Measurements from ENCODE around the gene DNAH11.
A peak's percentile ranks its signal among the peaks of the same experiment; 100 is the strongest.

DNAH11 gene

DNA sequence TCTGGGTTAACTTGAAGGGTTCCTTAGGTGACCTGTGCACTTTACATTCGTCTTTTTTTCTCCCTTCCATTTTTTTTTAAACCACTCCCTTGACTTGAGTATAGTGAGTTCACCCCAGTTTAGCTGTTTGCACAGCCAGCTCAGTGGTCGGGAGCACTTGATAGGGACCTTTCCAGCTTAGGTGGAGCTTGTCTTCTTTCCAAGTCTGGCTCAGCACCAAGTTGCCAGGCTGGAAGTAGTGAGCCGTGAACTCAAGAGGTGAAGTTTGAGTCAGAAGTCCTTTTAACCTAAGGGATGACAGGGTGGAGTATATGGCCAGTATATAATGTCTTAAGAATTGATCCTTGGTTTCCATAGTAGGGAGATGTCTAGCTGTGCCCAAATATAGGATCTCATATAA lies 7.2 kb downstream of the DNAH11 start:
- DNase-seq, result no peak

DNA sequence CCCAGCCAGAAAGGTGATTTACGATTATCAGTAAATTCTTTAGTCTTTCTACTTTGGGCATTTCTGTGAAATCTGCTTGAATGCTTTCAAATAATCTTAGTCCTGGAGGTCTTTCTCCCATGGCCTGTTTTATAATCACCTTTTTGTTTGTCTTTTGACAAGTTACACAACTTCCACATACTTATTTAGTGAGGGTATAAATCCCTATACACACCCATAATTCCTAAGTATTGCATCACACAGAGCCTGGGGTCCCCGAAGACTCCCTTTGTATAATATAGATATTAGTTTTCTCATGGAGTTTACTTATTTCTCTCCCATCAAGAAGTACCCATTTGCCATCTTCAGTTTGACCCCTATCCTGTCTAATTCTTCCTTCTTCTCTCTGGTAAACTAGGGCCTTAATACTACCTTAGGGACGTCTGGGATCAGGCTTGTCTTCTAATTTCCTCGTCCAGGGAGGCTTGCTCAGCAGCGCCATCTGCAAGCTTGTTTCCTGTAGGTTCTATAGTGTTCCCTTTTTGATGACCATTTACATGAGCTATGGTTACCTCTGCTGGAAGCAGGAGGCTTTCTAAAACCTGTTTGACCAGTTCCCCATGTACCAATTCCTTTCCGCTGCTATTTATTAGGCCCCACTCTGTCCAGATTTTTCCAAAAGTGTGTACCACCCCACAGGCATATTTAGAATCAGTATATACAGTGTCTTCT lies 8.1 kb downstream of the DNAH11 start:
- no peak for DNase-seq

DNA sequence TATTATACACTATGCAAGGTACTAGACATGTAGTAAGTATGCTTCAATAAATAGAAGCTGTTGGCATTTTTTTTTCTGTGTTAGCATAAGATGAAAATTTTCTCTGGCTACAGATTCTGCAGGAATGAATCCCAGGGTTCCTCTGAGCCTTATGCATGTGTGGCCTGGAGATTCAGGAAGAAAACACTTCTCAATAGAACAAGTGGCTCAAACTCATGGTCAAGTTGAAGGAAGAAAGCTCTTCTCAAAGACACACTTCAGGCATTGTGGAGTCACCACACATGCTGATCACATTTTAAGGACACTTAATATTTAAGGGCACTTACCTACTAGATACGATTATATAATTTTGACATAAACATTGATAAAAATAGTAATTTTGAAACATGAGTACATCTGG lies 19.5 kb downstream of the DNAH11 start:
- no peak for DNase-seq

DNA sequence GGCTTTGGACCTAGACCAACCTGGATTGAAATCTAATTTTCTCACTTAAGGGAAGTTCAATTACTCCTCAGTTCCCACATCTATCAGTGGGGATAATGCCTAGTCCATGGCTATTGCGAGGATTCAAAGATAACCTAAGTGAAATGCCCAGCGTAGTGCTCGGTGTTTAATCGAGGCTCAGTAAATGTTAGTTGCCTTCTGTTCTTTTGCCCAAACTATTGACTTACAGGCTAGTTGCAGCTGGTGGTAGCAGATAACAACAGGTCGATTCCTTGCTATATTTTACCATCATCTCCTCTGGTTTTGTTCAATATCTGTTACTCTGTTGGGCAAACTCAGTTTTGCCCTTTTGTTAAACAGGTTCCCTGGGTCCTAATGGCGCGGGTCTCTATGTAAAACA lies 22.8 kb downstream of the DNAH11 start:
- no peak for DNase-seq

DNA sequence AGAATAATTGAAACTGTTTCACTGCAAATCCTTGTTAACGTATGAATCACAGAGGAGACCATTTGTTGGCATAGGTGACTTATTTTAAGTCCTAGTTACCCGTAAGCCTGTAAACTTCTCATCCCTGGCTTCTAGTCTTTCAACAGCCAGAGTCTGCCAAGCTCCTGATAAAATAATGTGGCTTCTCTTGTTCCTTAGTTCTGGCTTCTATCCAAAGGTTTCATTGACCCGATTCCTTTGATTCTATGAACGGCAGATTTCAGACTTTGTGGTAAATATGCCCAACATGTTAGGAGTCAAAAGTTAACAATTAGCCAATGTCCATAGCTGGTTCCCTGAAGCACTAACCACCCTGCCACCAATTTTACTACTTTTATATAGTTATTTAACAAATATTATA lies 23.3 kb downstream of the DNAH11 start:
- DNase-seq, result no peak

DNA sequence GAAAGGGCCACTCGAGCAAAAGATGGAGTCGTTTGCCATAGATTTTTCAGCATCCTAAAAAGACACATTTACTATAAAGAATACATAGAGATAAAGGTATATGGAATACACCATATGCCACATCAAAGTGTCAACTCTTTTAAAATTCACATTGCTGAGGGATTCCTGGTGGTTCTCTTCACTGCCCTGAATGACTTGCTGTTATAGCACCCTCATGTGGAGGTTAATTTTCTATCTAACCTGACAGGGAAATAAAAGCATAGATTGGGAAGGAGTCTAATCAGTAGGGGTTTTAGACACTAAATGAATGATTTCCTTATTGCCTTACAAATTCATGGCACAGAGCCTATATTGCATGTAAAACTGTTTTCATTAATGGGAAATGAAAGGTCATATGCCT lies 25.9 kb downstream of the DNAH11 start:
- DNase-seq, result peak; percentile 20

DNA sequence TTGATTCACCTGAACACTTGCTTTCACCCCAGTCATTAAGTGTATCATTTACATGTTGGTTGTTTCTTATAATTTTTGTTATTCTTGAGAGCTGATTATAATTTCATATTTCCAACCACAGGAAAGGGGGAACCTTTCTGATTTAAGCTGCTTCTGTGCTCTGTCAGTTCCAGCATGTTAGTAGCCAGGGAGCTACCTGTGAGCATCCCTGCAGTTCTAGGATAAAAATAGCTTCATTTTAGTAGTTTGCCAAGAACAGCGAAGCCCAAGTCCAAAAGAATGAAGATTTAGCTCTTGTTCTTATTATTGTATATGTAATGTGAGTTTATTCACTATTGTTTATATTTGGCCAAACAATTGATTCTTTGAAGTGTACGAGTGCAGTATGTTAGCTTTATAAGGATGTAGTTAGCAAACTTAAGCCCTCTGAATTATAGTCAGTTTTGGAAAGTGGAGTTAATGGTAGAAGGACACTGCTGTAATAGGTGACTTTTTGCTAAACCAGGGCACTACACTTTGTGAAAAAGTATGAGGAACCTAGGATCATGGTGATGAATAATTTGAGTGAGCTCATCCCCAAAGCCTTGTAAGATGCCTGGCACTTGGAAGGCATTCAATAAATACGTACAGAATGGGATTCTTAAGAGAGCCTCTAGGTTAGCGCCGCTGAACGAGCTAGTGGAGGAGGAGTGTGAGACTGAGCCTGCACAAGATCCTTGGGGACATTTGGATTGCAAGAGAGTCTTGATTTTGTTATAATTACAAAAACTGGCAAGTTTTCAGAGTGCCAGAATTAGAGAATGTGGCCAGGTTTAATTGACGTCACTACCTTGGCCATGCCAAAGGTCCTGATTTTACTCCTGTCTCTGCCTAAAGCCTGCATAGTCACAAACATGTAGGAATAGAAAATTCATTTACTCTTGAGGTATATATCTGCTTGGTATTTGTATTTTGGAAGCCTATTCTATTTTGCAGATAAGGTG lies 29.8 kb downstream of the DNAH11 start:
- DNase-seq, result no peak

DNA sequence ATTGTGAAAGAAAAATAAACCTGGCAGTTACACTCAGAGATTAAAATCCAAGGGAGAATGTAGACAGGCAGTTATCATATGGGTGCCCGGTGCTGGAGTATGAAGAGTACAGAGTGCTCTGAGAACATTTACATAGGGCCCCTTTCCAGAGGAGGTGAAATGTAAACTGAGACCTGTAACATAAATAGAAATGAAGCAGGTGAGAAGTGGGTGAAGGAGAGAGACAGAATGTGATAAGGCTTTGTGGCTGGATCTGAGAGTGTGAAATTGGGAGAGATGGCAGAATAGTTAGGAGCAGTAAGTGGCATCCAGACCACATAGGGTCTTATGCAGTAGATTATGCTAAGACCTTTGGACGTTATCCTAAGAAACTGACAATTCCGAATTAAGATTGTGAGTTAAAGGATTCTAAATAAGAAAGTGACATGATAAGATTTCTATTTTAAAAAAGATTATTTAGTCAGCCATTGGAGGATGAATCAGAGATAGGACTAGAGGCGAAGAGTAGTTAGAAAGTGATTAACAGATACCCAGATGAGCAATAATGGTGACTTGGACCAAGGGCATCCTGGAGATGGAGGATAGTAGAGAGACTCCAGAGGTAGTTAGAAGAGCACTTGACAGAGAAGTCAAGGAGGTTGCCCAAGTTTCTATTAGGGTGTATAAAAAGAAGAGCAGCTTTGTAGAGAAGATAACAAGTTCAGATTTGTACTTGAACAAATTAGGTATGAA lies 36.7 kb downstream of the DNAH11 start:
- no peak for DNase-seq

DNA sequence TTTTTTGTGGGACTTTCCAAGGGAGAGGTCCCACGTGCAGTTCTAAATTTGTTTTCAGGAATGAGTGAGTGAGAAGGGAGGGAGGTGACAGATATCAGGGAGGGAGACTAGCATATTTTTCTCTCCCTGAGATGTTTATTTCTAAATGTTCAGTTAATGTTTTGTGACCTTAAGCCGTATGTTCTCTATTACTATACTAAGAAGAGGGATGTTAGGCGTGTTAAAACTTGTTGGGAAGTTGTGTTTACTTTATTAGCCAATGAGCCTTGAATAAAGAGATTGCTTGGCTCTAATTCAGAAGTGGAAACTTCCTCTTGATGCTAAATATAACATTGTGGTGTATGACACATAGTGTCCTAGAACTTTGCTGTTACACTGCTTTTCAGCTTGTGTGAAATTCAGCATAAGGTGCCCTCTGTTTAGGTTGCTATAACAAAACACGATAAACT lies 37.3 kb downstream of the DNAH11 start:
- DNase-seq, result no peak

DNA sequence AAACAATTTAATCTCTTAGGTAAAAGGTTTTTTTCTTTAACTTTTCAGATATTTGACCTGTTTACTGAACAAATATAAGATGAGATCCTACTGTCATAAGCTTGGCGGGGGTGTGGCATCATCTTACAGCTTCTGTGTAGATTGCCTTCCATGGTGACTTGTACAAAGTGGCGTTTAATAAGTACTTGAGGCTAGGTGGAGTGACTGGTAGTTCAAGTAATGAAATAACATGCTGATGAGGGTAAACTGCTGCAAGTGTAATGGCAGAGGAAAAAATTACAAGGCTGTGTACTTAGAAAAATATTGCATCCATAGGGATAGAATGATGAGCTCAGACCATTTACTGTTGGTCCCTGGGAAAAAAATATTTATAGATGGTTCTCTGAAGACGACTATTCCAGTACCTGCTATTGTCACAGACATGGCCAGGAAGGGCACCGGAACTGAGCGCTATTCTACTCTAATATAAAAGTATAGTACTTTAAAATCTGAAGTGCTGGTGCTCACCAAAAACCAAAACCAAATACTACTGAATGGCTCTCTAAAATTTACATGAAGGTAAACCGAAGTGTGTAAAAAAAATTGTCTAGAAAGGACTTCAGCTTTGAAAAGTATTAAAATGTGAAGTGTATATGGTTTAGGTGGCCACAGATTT lies 42.4 kb downstream of the DNAH11 start:
- DNase-seq, result no peak

DNA sequence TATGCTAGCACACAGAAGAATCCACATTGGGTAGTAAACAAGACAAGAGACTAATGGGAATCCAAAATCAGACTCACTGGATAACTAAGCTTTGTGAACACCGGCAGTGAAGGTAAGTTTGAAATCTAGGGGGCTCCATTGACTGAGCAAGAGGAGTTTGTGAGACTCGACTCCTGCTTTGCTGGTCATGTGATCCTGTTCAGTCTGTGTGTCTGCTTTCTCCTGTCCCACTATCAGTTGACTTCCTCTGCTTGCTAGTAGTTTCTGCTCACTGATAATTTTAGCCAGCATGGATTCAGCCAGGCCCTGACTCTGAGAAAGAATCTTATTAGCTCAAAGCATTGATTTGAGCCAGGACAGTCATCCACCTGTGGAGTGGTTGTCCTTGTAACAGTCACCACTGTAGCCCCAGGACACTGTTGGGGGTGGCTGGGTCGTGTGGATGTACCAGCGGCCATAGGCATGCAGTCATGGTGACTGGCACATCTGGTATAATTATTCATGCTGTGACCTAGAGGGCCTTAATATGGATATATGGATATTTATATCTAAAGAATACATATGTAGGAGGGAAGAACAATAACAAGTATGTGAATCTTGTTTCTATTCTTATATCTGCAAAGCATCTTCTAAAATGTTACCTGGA lies 44.4 kb downstream of the DNAH11 start:
- DNase-seq, result no peak

DNA sequence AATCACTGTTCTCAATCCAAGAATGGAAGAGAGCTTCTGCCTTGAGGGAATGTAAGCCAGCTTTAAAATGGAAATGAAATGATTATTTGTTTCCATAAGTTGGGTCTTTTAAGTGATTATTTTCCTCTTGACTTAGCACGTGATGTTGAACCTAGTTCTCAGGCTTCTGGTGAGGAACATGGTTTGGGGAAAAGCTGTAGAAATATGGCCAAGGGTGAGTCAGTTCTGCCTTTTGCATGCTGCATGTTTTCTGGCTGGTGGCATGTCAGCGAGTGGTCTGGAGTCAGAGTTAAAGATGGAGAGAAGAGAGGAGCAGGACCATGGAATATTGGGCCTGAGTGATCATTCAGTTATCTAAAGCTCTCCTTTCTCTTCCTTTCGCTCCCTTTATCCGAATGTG lies 54.0 kb downstream of the DNAH11 start:
- no peak for DNase-seq

DNA sequence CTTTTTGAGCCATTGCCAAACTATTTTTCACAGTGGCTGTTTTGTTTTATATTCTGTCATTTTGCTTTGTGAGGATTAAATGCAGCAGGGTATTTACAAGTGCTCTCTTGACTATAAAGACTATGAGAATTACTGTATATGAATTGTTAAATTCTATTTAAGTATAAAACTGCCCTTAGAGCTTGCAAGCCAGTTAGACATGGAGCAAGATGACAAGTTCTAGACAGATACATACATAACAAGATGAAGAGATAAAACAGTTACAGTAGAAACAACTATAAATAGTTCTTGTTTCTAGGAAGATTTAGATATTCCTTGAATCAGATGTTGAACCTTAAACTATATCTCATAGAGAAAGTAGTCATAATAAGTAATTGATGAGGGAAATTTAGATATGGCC lies 60.6 kb downstream of the DNAH11 start:
- DNase-seq, result no peak

DNA sequence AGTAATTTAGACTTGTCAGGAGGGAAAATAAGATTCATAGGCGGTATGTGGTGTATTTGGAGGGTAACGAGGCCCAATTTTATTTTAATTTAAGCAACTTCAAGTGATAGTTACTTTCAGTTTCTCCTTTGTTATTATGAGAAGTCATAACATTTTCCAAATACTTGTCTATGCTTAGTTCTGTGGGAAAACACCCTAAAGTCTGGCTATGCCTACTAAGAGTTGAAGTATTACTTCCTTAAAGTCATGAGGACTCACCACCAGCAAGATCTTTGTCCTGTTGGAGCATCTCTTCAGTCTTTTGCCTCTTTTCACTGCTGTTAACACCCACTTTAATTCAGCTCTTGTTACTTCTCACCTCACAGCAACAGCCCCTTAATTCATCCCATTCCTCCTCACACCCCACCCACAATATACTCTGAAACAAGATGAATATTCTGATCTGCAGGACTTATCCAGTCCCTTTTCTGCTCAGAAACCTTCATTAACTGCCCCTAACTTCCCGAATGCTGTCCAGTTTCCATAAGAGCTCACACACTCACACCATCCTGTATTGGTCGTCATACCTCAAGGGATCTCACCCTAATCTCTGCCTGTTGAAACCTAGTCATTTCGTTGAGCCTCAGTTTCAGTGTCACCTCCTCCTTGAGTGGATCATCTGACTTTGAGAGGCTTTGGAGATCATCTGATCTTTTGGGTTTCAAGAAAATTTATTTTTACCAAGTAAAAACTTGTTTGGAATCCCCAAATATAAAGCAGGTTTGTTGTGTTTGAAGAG lies 61.3 kb downstream of the DNAH11 start:
- DNase-seq, result no peak

DNA sequence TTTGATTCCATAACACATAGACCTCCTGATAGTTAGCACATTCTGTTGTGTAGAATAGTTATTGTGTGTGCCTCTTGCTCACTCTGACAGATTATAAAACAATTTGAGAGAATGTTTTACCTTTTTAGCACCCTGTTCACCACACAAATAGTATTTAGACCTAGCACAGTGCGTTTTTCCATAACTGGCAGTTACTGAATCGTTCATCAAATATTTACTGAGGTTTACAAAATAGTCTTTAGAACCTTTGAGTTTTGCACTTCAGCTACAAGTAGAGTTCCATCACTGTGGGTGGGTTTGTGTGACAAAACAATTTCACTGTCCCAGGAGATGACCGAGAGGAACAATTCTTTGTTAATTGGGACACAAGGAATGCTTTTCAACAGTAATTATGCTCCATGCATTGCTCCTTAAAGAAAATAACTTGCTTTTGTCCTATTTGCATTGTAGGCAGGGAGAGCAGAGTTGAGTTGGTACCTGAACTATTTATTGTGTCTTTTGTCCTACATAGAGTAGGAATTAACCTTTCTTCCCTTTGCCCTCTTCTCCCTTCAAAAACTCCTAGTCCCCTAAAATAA lies 62.3 kb downstream of the DNAH11 start:
- no peak for DNase-seq

DNA sequence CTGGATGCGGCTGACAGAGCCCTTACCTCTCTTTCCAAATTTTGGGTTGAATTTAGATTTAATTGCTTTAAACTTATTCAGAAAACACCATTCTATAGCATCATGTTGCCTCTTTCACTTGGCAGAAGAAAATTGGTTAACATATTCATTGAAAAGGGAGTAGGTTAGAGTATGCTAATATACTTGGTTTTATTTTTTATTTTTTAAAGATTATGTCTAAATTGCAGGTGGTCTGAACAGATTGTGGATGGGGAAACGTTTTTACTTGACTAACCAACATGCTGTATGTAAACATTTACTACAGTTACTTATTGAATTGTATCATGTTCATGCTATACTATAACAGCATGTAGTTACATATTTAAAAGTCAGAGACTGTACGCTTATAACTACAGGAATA lies 65.6 kb downstream of the DNAH11 start:
- no peak for DNase-seq

DNA sequence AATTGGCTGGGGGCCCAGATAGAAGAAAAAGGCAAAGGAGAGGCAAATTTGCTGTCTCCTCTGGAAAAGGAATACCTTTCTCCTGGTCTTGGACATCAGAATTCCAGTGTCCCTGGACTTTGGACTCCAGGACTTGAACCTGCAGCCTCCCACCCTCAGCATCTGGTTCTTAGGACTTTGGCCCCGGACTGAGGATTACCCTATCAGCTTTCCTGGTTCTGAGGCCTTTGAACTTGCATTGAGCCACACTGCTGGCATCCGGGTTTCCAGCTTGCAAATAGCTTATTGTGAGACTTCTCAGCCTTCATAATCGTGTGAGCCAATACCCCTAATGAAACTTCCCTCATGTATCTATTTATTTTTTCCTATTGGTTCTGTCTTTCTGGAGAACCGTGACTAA lies 68.3 kb downstream of the DNAH11 start:
- DNase-seq, result no peak

DNA sequence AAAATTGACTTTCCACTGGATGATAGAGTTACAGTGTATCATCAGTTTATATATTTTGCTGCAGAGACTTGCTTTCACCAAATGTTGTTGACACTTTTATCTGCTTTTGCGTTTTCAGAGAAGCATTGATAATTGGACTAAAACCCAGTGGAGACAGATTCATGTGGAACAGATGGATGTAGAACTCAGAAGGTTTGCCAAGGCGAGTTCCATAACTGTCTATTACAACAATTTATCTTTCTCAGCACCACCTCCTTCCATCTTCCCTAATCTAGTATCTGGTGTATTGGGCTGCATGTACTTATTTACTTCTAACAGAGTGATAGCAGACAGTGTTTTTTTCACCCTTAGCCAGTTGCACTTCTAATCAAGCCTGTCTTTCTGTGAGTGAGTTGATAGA lies 73.3 kb downstream of the DNAH11 start:
- no peak for DNase-seq

DNA sequence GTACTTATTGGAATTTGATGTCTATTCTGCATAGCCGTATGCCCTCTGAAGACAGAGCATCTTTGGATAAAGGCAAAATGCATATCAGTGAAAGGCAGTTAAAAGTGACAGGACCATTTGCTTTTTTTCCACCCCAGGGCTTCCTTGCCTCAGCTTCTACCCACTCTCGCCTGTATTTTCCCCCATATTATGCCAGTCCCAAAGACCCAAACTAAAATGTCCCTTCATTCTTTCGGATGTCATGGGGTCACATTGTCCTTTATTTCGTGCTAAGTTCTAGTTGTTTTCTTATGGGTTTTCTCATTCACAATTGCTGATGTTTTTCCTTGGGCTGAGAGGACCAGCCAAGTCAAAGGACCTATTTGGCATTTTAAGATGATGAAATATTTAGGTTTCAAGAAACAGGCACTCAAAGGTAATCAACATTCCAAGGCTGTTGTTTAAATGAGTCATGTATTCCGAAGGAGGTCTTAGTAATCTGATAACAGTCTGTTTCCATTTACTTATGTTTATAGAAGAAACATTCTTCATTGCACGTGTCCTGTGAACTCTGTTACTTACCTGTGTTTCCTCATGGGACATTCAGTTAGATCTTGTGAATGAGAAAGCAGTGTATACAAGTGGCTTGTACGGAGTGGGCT lies 74.1 kb downstream of the DNAH11 start:
- no peak for DNase-seq

DNA sequence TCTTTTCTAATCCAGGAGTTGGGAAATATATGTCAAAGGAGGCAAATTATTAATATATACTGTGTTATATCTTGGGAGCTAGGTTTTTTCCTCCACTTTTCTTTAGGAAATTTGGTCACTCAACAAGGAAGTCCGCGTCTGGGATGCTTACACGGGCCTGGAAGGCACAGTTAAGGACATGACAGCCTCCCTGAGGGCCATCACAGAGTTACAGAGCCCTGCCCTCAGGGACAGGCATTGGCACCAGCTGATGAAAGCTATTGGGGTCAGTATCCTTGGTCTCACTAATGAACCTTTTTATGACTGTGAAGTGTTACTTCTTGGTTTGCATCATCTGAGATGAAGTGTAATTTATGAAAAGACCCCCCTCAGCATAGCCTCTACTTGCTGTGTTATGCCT lies 74.7 kb downstream of the DNAH11 start:
- DNase-seq, result no peak

DNA sequence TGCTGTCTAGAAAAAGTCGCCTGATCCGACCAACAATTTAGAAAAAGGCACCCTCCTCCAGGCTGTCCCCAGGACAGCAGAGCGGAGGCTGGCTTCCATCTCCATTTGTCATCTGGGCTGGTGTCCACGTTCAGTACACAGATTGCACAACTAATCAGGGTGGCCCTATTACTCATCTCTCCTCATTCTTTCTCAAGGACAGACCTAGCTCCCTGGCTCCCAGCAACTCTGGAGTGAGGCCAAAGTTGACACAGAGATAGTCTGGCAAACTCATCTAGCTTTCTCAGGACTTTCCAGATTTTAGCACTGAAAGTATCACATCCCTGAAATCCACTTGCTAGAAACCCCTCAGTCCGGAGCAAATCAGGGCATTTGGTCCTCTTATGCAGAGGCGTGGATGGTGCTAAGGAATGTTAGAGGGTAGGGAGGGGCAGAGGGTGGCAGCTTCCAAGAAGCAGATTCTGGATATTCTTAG lies 75.1 kb downstream of the DNAH11 start:
- DNase-seq, result no peak
